Ishikawa (cell line): ENCODE measurements around the gene CCL14.

Experiments used
- TEAD4 ChIP-seq: IDR thresholded peaks from 2 replicates; pipeline ENCODE4 v1.6.1; 2012
- YY1 ChIP-seq: IDR thresholded peaks from 2 replicates; pipeline ENCODE4 v1.6.1; 2012; ENCODE audit warnings: low read depth

GRCh38 chr17:36014946-36015345, 28.4 kb upstream of the CCL14 start:
- TF ChIP-seq YY1 = no peak
- TF ChIP-seq TEAD4 = no peak
